NCI-H446 (cell line): ENCODE data around the gene SYT9.
"Not testable (repeated sequence)": the region's sequence is repeated elsewhere in the genome, so short reads cannot be mapped to it uniquely, and the experiment has no call there.

Experiments used
- DNase-seq, 2 experiments: peaks; one replicate each; lab custom pipeline; 2025; lab: John Stamatoyannopoulos, UW

Gene SYT9

GRCh38 chr11:7275133-7275532, 23.4 kb downstream of the SYT9 start:
- no peak for DNase-seq

- DNase-seq, result peak; percentile 1 to 38
These were observed 26.7 kb downstream of the SYT9 start for GRCh38 chr11:7278314-7278917.

- no peak for DNase-seq
These were observed 28.0 kb downstream of the SYT9 start for GRCh38 chr11:7279676-7280075.

- no peak for DNase-seq
These were observed 29.4 kb downstream of the SYT9 start for GRCh38 chr11:7281079-7281478.

- DNase-seq, result no peak
These were observed 30.1 kb downstream of the SYT9 start for GRCh38 chr11:7281809-7282208.

GRCh38 chr11:7286178-7286577, 34.5 kb downstream of the SYT9 start:
- DNase-seq, result no peak

GRCh38 chr11:7291100-7291829, 39.6 kb downstream of the SYT9 start:
- no peak for DNase-seq

- DNase-seq, result no peak
These were observed 41.2 kb downstream of the SYT9 start for GRCh38 chr11:7292922-7293321.

GRCh38 chr11:7299393-7299792, 47.7 kb downstream of the SYT9 start:
- DNase-seq, result no peak

- DNase-seq, result no peak
These were observed 48.6 kb downstream of the SYT9 start for GRCh38 chr11:7300281-7300680.

- no peak for DNase-seq
These were observed 51.4 kb downstream of the SYT9 start for GRCh38 chr11:7303146-7303545.

GRCh38 chr11:7306900-7307299, 55.2 kb downstream of the SYT9 start:
- DNase-seq, result no peak

GRCh38 chr11:7307836-7308235, 56.1 kb downstream of the SYT9 start:
- DNase-seq, result no peak

GRCh38 chr11:7311903-7312302, 60.2 kb downstream of the SYT9 start:
- DNase-seq, result no peak

- DNase-seq, result no peak
These were observed 63.3 kb downstream of the SYT9 start for GRCh38 chr11:7314811-7315604.

GRCh38 chr11:7319501-7319900, 67.8 kb downstream of the SYT9 start:
- no peak for DNase-seq

- no peak for DNase-seq
These were observed 68.6 kb downstream of the SYT9 start for GRCh38 chr11:7320306-7320705.

GRCh38 chr11:7321473-7322450, 70.1 kb downstream of the SYT9 start:
- no peak for DNase-seq

GRCh38 chr11:7332451-7332850, 80.7 kb downstream of the SYT9 start:
- DNase-seq, result no peak

- no peak for DNase-seq
These were observed 81.3 kb downstream of the SYT9 start for GRCh38 chr11:7332962-7333361.

GRCh38 chr11:7335442-7335841, 83.7 kb downstream of the SYT9 start:
- not testable (repeated sequence) for DNase-seq

GRCh38 chr11:7341551-7341950, 89.8 kb downstream of the SYT9 start:
- DNase-seq, result no peak
